Ascending aorta (tissue), 2 donors: ENCODE measurements around the gene ADAMTS17. TPM values are rescaled to one million over a fixed set of nuclear protein-coding genes. Genes with fewer than 3 reads are reported as not detected.

Experiments used
- DNase-seq, 2 donors: peaks; one replicate each; pipeline ENCODE4 v3.0.0-alpha.2; 2019; ENCODE audit warnings: low spot score in 2 of 2
- H3K27ac ChIP-seq, 2 donors: fragments of 200-600 bp; sonication (generic); one replicate each; pipeline ENCODE4 v1.5.1; 2016 to 2017; ENCODE audit warnings: mild to moderate bottlenecking in 1 of 2
- H3K27me3 ChIP-seq: fragments of 200-600 bp; sonication (generic); one replicate; pipeline ENCODE4 v1.5.1; 2017
- H3K36me3 ChIP-seq, 2 donors: fragments of 200-600 bp; sonication (generic); one replicate each; pipeline ENCODE4 v1.5.1; 2016
- H3K4me1 ChIP-seq, 2 donors: fragments of 200-600 bp; sonication (generic); one replicate each; pipeline ENCODE4 v1.5.1; 2016 to 2017; ENCODE audit warnings: mild to moderate bottlenecking in 1 of 2
- H3K4me3 ChIP-seq, 2 donors: fragments of 200-600 bp; sonication (generic); one replicate each; pipeline ENCODE4 v1.5.1; 2016 to 2017; ENCODE audit warnings: mild to moderate bottlenecking in 1 of 2
- H3K9me3 ChIP-seq, 2 donors: fragments of 200-600 bp; sonication (generic); one replicate each; pipeline ENCODE4 v1.5.1; 2016
- intact Hi-C: fragments of 100-400 bp; cut with DNase I; formaldehyde crosslinking; loops from one replicate; pipeline ENCODE4 v1.15.1; 2023
- total RNA-seq: library from RNA; depleted of rRNA; stranded (reverse); fragments of >200 nt; gene quantifications from one replicate; pipeline ENCODE4 v1.1.0, GENCODE V29; 2016
- TF ChIP-seq, protein P1 (sequence below), 3 experiments: fragments of 200-600 bp in 2 of 3; fragments of 450-650 bp in 1 of 3; sonication (generic) in 2 of 3; IDR thresholded peaks; one replicate each; pipeline ENCODE4 v1.5.1; 2016 to 2019; ENCODE audit warnings: antibody characterized with exemption in 3 of 3, mild to moderate bottlenecking in 1 of 3, moderate library complexity in 1 of 3

ADAMTS17 gene
- total RNA-seq, 1 donor from 2014 or later, result 2.8 TPM

DNA sequence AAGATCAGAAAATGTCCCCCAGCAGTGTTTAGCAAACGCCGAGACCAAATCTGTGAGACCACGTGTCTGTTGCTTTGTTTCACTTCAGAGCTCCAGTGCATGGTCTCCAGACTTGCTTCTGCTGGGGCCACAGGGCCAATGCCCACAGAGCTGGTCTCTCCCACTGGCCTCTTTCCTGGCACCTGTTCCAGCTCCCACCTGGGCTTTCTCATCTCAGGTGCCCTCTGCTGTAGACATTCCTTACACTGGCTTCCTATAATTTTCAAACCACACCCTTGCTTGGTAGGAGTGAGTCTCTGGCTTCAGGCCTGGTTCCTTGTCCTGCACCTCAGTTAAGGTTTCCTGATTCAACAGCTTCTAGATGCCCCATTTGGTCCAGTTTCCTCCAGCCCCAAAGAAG, 243.1 kb downstream of the ADAMTS17 start:
- intact Hi-C loops, result no loop called here
- H3K27ac ChIP-seq, result no peak overlapping the region
- peaks cover 0 to 6% of the 10 kb centered on the region in 2 donors for H3K4me1 ChIP-seq
- no peak for DNase-seq
- H3K27me3 ChIP-seq, result no peaks in the 10 kb centered on the region
- no peaks in the 10 kb centered on the region for H3K36me3 ChIP-seq
- TF ChIP-seq, protein P1, sequence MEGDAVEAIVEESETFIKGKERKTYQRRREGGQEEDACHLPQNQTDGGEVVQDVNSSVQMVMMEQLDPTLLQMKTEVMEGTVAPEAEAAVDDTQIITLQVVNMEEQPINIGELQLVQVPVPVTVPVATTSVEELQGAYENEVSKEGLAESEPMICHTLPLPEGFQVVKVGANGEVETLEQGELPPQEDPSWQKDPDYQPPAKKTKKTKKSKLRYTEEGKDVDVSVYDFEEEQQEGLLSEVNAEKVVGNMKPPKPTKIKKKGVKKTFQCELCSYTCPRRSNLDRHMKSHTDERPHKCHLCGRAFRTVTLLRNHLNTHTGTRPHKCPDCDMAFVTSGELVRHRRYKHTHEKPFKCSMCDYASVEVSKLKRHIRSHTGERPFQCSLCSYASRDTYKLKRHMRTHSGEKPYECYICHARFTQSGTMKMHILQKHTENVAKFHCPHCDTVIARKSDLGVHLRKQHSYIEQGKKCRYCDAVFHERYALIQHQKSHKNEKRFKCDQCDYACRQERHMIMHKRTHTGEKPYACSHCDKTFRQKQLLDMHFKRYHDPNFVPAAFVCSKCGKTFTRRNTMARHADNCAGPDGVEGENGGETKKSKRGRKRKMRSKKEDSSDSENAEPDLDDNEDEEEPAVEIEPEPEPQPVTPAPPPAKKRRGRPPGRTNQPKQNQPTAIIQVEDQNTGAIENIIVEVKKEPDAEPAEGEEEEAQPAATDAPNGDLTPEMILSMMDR (IDR thresholded peaks at IDR 0.05), result no peak
- no peak overlapping the region for H3K4me3 ChIP-seq
- no peaks in the 10 kb centered on the region for H3K9me3 ChIP-seq

DNA sequence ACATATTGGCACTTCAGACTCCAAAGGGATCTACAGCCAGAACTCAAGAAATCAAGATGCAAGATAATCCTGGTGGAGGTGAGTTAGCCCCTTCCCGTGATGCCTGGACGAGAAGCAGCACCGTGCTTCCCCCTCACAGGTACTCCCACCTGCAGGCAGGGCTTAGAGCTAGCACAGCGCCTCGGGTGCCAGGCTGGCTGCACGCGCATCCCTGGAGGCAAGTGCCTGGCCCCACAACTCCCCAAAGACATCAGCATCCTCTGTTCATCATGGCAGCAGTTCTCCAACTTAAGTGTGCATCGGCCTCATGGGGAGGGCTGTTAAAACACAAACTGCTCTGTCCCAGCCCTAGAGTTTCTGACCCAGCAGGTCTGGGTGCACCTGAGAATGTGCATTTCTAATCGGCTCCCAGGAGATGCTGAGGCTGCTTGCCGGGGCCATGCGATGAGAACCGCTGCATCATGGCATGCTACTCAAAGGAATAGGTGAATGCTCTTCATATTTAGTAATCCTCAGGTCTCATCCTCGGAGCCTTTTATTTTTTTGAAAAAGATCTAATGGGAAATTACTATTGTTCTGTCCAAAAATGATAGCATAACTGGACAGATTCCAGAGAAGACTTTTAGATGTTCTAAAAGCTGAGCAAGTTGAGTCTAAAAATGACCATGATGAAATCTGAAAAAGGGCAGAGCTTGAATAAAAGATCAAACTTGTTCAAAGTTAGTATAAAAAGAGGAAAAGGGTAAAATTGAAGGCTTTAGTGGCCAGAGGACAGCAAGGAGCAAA, 244.2 kb downstream of the ADAMTS17 start:
- TF ChIP-seq, protein P1 (IDR thresholded peaks at IDR 0.05), result no peak
- no peak overlapping the region for H3K4me3 ChIP-seq
- intact Hi-C loops, result no loop called here
- H3K27ac ChIP-seq, result no peak overlapping the region
- no peak for DNase-seq
- H3K27me3 ChIP-seq, result no peaks in the 10 kb centered on the region
- no peaks in the 10 kb centered on the region for H3K9me3 ChIP-seq
- H3K4me1 ChIP-seq, result peaks cover 0 to 6% of the 10 kb centered on the region in 2 donors
- no peaks in the 10 kb centered on the region for H3K36me3 ChIP-seq

DNA sequence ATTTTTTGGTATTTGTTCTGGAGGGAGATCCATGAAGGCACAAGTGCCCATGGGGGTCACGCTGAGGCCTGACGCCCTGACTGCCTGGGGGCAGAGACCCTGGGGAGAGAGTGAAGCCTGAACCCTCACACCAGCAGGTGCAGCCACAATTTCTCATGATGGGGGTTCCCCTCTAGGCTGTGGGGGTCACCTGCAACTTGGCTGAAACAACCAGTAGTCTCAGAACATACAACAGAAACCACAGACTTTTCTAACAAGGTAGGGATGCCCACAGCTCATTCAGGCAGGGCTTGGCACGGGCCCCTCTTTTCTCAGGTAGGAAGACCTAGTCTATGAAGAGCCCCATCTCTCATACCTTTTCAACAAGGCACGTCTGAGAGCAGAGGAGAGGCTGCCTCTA, 245.1 kb downstream of the ADAMTS17 start:
- Histone ChIP-seq H3K27me3 (no peaks in the 10 kb centered on the region), H3K36me3 (no peaks in the 10 kb centered on the region), H3K9me3 (no peaks in the 10 kb centered on the region), H3K27ac (no peak overlapping the region), H3K4me1 (peaks cover 0 to 2% of the 10 kb centered on the region in 2 donors), H3K4me3 (no peak overlapping the region)
- no peak for DNase-seq
- intact Hi-C loops, result no loop called here
- TF ChIP-seq, protein P1 (IDR thresholded peaks at IDR 0.05), result no peak

DNA sequence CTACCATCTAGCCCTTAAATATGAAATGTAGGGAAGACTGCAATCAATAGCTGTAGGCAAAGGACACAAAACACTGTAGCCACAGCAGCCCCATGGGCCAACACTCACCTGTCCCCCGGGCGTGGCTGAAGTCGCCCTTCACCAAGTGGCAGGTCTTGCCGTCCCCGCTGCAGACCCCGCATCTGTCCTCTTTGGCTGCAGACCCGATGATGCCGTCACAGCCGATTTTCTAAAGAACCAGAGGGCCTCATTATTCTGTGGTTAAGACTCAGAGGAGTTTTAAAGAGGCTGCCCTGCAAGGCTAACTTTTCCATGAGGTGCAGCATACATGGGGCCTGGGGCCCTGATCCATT, 245.6 kb downstream of the ADAMTS17 start:
- no peak for DNase-seq

DNA sequence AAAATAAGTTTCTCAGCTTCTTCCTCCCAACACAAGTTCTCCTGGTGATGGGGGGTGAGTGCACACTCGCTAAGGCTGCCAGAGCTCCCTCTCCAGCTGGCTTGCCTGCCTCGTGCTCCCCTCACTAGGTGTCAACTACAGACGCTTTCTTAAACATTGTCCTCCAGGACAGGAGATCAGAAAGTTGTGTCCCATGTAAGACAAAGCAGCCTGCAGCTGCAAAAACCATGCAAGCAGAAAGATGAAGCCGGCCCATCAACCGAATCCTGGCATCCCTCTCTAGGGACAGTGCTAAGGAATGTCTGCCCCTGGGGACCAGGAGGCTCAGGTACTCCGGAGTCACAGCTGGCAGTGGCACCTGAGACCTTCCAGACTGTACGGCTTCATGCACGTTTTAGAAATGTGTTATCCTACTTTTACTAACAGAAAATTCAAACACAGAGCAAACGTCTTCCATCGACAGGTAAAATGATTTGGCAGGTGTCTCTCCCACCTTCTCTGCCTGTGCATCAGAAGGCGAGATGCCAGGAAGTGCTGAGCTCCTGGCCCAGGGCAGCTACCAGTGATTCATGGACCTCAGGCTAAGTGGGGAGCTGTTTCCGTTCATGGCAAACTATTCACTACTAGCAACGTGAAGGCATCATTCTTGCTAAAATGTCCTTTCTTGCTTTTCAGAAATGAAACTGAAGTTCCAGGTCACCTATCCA, 246.1 kb downstream of the ADAMTS17 start:
- H3K9me3 ChIP-seq, result no peaks in the 10 kb centered on the region
- intact Hi-C loops, result no loop called here
- DNase-seq, result peak in 1 of 2 donors; percentile 11
- TF ChIP-seq, protein P1 (IDR thresholded peaks at IDR 0.05), result no peak
- no peaks in the 10 kb centered on the region for H3K36me3 ChIP-seq
- H3K27ac ChIP-seq, result no peak overlapping the region
- H3K4me1 ChIP-seq, result no peaks in the 10 kb centered on the region
- H3K27me3 ChIP-seq, result no peaks in the 10 kb centered on the region
- H3K4me3 ChIP-seq, result no peak overlapping the region

More for the DNA sequence above, 245.6 kb downstream of the ADAMTS17 start:
- Histone ChIP-seq H3K27ac (no peak overlapping the region), H3K4me1 (no peaks in the 10 kb centered on the region), H3K27me3 (no peaks in the 10 kb centered on the region), H3K9me3 (no peaks in the 10 kb centered on the region), H3K4me3 (no peak overlapping the region), H3K36me3 (no peaks in the 10 kb centered on the region)
- TF ChIP-seq, protein P1 (IDR thresholded peaks at IDR 0.05), result no peak
- intact Hi-C loops, result no loop called here
